Measurements from ENCODE around the gene ARFRP1. TPM values are rescaled to one million over a fixed set of nuclear protein-coding genes. Genes with fewer than 3 reads are reported as not detected.
"Not testable (repeated sequence)": the region's sequence is repeated elsewhere in the genome, so short reads cannot be mapped to it uniquely, and the experiment has no call there.

ARFRP1 gene
- total RNA-seq, 1 experiment from 2014 or later, result 119 TPM

- Mint-ChIP-seq H3K36me3 (ENCODE audit: insufficient read depth, unreplicated experiment) (peaks cover 19% of the 10 kb centered on the region), H3K27me3 (ENCODE audit: insufficient read depth, unreplicated experiment) (no peaks in the 10 kb centered on the region), H3K4me3 (ENCODE audit: unreplicated experiment) (no peak overlapping the region), H3K27ac (ENCODE audit: unreplicated experiment) (no peak overlapping the region), H3K4me1 (ENCODE audit: low read depth, unreplicated experiment) (no peaks in the 10 kb centered on the region), H3K9me3 (ENCODE audit: unreplicated experiment) (no peaks in the 10 kb centered on the region)
- Histone ChIP-seq H3K4me1 (no peaks in the 10 kb centered on the region), H3K36me3 (ENCODE audit: control insufficient read depth, insufficient read depth, low read length) (no peaks in the 10 kb centered on the region), H3K27me3 (replicated peaks; ENCODE audit: control insufficient read depth, insufficient read depth, low read length) (no peaks in the 10 kb centered on the region), H3K9me3 (no peaks in the 10 kb centered on the region), H3K4me3 (ENCODE audit: low read depth, low read length) (no peak overlapping the region)
- no peak for TF ChIP-seq CTCF (IDR thresholded peaks at IDR 0.05; ENCODE audit: insufficient read depth in 1 of 2, low read depth in 1 of 2, low read length in 1 of 2, severe bottlenecking in 1 of 2, unreplicated experiment in 1 of 2)
- ChIA-PET CTCF (interaction anchor here (0.6 kb wide), 1 partner anchor 243 kb away, joined by 3 read pairs; no protein-coding TSS in a partner anchor), POLR2A (no interaction called here)
- intact Hi-C loops (cut with micrococcal nuclease; ENCODE audit: unreplicated experiment), result no loop called here
- DNase-seq, result no peak
- no TSS peak for BruUV-seq (replicated peaks)
Observed at GRCh38 chr20:63673951-63674350, 33.8 kb downstream of the ARFRP1 start.

- H3K36me3 ChIP-seq (ENCODE audit: control insufficient read depth, insufficient read depth, low read length), result no peaks in the 10 kb centered on the region
- H3K4me3 ChIP-seq (ENCODE audit: low read depth, low read length), result no peak overlapping the region
- POLR2A ChIA-PET, result no interaction called here
- peaks cover 6% of the 10 kb centered on the region for H3K4me1 Mint-ChIP-seq (ENCODE audit: low read depth, unreplicated experiment)
- H3K9me3 ChIP-seq, result no peaks in the 10 kb centered on the region
- CTCF ChIA-PET, result no interaction called here
- peaks cover 17% of the 10 kb centered on the region for H3K36me3 Mint-ChIP-seq (ENCODE audit: insufficient read depth, unreplicated experiment)
- no peaks in the 10 kb centered on the region for H3K9me3 Mint-ChIP-seq (ENCODE audit: unreplicated experiment)
- no peak overlapping the region for H3K4me3 Mint-ChIP-seq (ENCODE audit: unreplicated experiment)
- no peaks in the 10 kb centered on the region for H3K4me1 ChIP-seq
- no TSS peak for BruUV-seq (replicated peaks)
- no peak for DNase-seq
- intact Hi-C loops (cut with micrococcal nuclease; ENCODE audit: unreplicated experiment), result no loop called here
- no peak overlapping the region for H3K27ac Mint-ChIP-seq (ENCODE audit: unreplicated experiment)
- H3K27me3 ChIP-seq (replicated peaks; ENCODE audit: control insufficient read depth, insufficient read depth, low read length), result no peaks in the 10 kb centered on the region
- H3K27me3 Mint-ChIP-seq (ENCODE audit: insufficient read depth, unreplicated experiment), result no peaks in the 10 kb centered on the region
- TF ChIP-seq CTCF (IDR thresholded peaks at IDR 0.05; ENCODE audit: insufficient read depth in 1 of 2, low read depth in 1 of 2, low read length in 1 of 2, severe bottlenecking in 1 of 2, unreplicated experiment in 1 of 2), result no peak
Observed at GRCh38 chr20:63672666-63673065, 35.1 kb downstream of the ARFRP1 start.

- H3K27me3 ChIP-seq (replicated peaks; ENCODE audit: control insufficient read depth, insufficient read depth, low read length); H3K4me1 ChIP-seq; CTCF ChIA-PET; POLR2A ChIA-PET; H3K4me3 Mint-ChIP-seq (ENCODE audit: unreplicated experiment); DNase-seq; H3K27me3 Mint-ChIP-seq (ENCODE audit: insufficient read depth, unreplicated experiment); H3K9me3 ChIP-seq; H3K27ac Mint-ChIP-seq (ENCODE audit: unreplicated experiment); BruUV-seq (replicated peaks); H3K4me3 ChIP-seq (ENCODE audit: low read depth, low read length); H3K36me3 ChIP-seq (ENCODE audit: control insufficient read depth, insufficient read depth, low read length); H3K4me1 Mint-ChIP-seq (ENCODE audit: low read depth, unreplicated experiment); intact Hi-C loops (cut with micrococcal nuclease; ENCODE audit: unreplicated experiment); H3K9me3 Mint-ChIP-seq (ENCODE audit: unreplicated experiment): not testable (repeated sequence)
- peaks cover 17% of the 10 kb centered on the region for H3K36me3 Mint-ChIP-seq (ENCODE audit: insufficient read depth, unreplicated experiment)
Observed at GRCh38 chr20:63671695-63672094, 36.1 kb downstream of the ARFRP1 start.

- Histone ChIP-seq H3K27me3 (replicated peaks; ENCODE audit: control insufficient read depth, insufficient read depth, low read length) (no peaks in the 10 kb centered on the region), H3K4me3 (ENCODE audit: low read depth, low read length) (no peak overlapping the region), H3K9me3 (no peaks in the 10 kb centered on the region), H3K4me1 (no peaks in the 10 kb centered on the region), H3K36me3 (ENCODE audit: control insufficient read depth, insufficient read depth, low read length) (no peaks in the 10 kb centered on the region)
- Mint-ChIP-seq H3K9me3 (ENCODE audit: unreplicated experiment) (no peaks in the 10 kb centered on the region), H3K36me3 (ENCODE audit: insufficient read depth, unreplicated experiment) (peaks cover 18% of the 10 kb centered on the region), H3K4me3 (ENCODE audit: unreplicated experiment) (no peak overlapping the region), H3K4me1 (ENCODE audit: low read depth, unreplicated experiment) (peaks cover 6% of the 10 kb centered on the region), H3K27me3 (ENCODE audit: insufficient read depth, unreplicated experiment) (no peaks in the 10 kb centered on the region), H3K27ac (ENCODE audit: unreplicated experiment) (no peak overlapping the region)
- no peak for TF ChIP-seq CTCF (IDR thresholded peaks at IDR 0.05; ENCODE audit: insufficient read depth in 1 of 2, low read depth in 1 of 2, low read length in 1 of 2, severe bottlenecking in 1 of 2, unreplicated experiment in 1 of 2)
- POLR2A ChIA-PET, result no interaction called here
- intact Hi-C loops (cut with micrococcal nuclease; ENCODE audit: unreplicated experiment), result no loop called here
- no peak for DNase-seq
- CTCF ChIA-PET, result interaction anchor here (0.5 kb wide), 1 partner anchor 513 kb away, joined by 6 read pairs; no protein-coding TSS in a partner anchor
- BruUV-seq (replicated peaks), result no TSS peak
Observed at GRCh38 chr20:63668351-63668750, 39.4 kb downstream of the ARFRP1 start.

All from Caco-2 (cell line).